Retinal pigment epithelial cell (primary cell): ENCODE measurements around the gene TTC7B.

Experiments used
- DNase-seq: peaks from one replicate; pipeline ENCODE4 v3.0.0-alpha.2; 2010; ENCODE audit warnings: low read depth
- H3K4me3 ChIP-seq: 2 replicates; pipeline ENCODE4 v1.5.1; 2011; ENCODE audit warnings: mild to moderate bottlenecking, low read length, control low read depth, moderate library complexity
- CTCF ChIP-seq: conservative IDR thresholded peaks from 2 replicates; pipeline ENCODE4 v1.5.1; 2011; ENCODE audit warnings: low read depth, low read length, control low read depth, inconsistent platforms

TTC7B gene

GRCh38 chr14:90803249-90803648, 13.0 kb downstream of the TTC7B start:
- no peak for TF ChIP-seq CTCF
- DNase-seq = no peak
- H3K4me3 ChIP-seq = no peak overlapping the region

- H3K4me3 ChIP-seq = no peak overlapping the region
- no peak for TF ChIP-seq CTCF
Observed at GRCh38 chr14:90799420-90799819, 16.8 kb downstream of the TTC7B start.

GRCh38 chr14:90797919-90798318, 18.3 kb downstream of the TTC7B start:
- no peak for TF ChIP-seq CTCF
- H3K4me3 ChIP-seq = no peak overlapping the region
- no peak for DNase-seq

More at GRCh38 chr14:90799420-90799819, 16.8 kb downstream of the TTC7B start:
- no peak for DNase-seq

- no peak for DNase-seq
- no peak overlapping the region for H3K4me3 ChIP-seq
- TF ChIP-seq CTCF = no peak
Observed at GRCh38 chr14:90797451-90797850, 18.8 kb downstream of the TTC7B start.

- DNase-seq = no peak
- TF ChIP-seq CTCF = no peak
- no peak overlapping the region for H3K4me3 ChIP-seq
Observed at GRCh38 chr14:90796329-90796728, 19.9 kb downstream of the TTC7B start.

GRCh38 chr14:90795744-90796143, 20.5 kb downstream of the TTC7B start:
- no peak overlapping the region for H3K4me3 ChIP-seq
- DNase-seq = peak; percentile 31
- no peak for TF ChIP-seq CTCF

GRCh38 chr14:90791486-90791885, 24.7 kb downstream of the TTC7B start:
- no peak for TF ChIP-seq CTCF
- DNase-seq = no peak
- H3K4me3 ChIP-seq = no peak overlapping the region
